Measurements from ENCODE around the gene RALA. TPM values are rescaled to one million over a fixed set of nuclear protein-coding genes. Genes with fewer than 3 reads are reported as not detected.
"Not testable (repeated sequence)": the region's sequence is repeated elsewhere in the genome, so short reads cannot be mapped to it uniquely, and the experiment has no call there.

The RALA gene
- polyA plus RNA-seq, 2 donors: 52.4 to 71.2 TPM

- no peaks in the 10 kb centered on the region for H3K9me3 ChIP-seq (ENCODE audit: control insufficient read depth in 2 of 2, insufficient read depth in 1 of 2, low read depth in 1 of 2, low read length in 1 of 2)
- no peaks in the 10 kb centered on the region for H3K36me3 ChIP-seq (ENCODE audit: control insufficient read depth in 2 of 2, insufficient read depth in 2 of 2, low read length in 1 of 2)
- peaks cover 6 to 8% of the 10 kb centered on the region in 2 donors for H3K4me1 ChIP-seq (ENCODE audit: control insufficient read depth in 2 of 2, insufficient read depth in 2 of 2, low read length in 1 of 2)
- WGBS, 2 donors: 78 to 82% methylated on average over 5 of the region's 5 CpGs
- no peaks in the 10 kb centered on the region for H3K27me3 ChIP-seq (ENCODE audit: control insufficient read depth in 1 of 2, insufficient read depth in 2 of 2, low read length in 2 of 2)
- H3K4me3 ChIP-seq (ENCODE audit: low read depth in 1 of 2, low read length in 2 of 2): no peak overlapping the region
- no peak overlapping the region for H3K27ac ChIP-seq (ENCODE audit: low read depth in 2 of 2, low read length in 1 of 2)
Measured at GRCh38 chr7:39750253-39751077, 127.1 kb downstream of the RALA start.

- H3K27ac ChIP-seq (ENCODE audit: low read depth in 2 of 2, low read length in 1 of 2); H3K36me3 ChIP-seq (ENCODE audit: control insufficient read depth in 2 of 2, insufficient read depth in 2 of 2, low read length in 1 of 2); H3K9me3 ChIP-seq (ENCODE audit: control insufficient read depth in 2 of 2, insufficient read depth in 1 of 2, low read depth in 1 of 2, low read length in 1 of 2); H3K27me3 ChIP-seq (ENCODE audit: control insufficient read depth in 1 of 2, insufficient read depth in 2 of 2, low read length in 2 of 2); H3K4me3 ChIP-seq (ENCODE audit: low read depth in 1 of 2, low read length in 2 of 2); H3K4me1 ChIP-seq (ENCODE audit: control insufficient read depth in 2 of 2, insufficient read depth in 2 of 2, low read length in 1 of 2): not testable (repeated sequence)
- 97% methylated on average over 5 of the region's 5 CpGs for WGBS, 2 donors
Measured at GRCh38 chr7:39753237-39753636, 129.9 kb downstream of the RALA start.

- WGBS, 2 donors: 84 to 88% methylated on average over 25 to 29 of the region's 29 CpGs
Measured at GRCh38 chr7:39753823-39754325, 130.5 kb downstream of the RALA start.

GRCh38 chr7:39754326-39755120, 131.2 kb downstream of the RALA start:
- H3K36me3 ChIP-seq (ENCODE audit: control insufficient read depth in 2 of 2, insufficient read depth in 2 of 2, low read length in 1 of 2): no peaks in the 10 kb centered on the region
- H3K4me1 ChIP-seq (ENCODE audit: control insufficient read depth in 2 of 2, insufficient read depth in 2 of 2, low read length in 1 of 2): peaks cover 8 to 9% of the 10 kb centered on the region in 2 donors
- H3K27me3 ChIP-seq (ENCODE audit: control insufficient read depth in 1 of 2, insufficient read depth in 2 of 2, low read length in 2 of 2): no peaks in the 10 kb centered on the region
- H3K4me3 ChIP-seq (ENCODE audit: low read depth in 1 of 2, low read length in 2 of 2): no peak overlapping the region
- 35 to 52% methylated on average over 17 of the region's 17 CpGs for WGBS, 2 donors
- no peak overlapping the region for H3K27ac ChIP-seq (ENCODE audit: low read depth in 2 of 2, low read length in 1 of 2)
- H3K9me3 ChIP-seq (ENCODE audit: control insufficient read depth in 2 of 2, insufficient read depth in 1 of 2, low read depth in 1 of 2, low read length in 1 of 2): no peaks in the 10 kb centered on the region

More at GRCh38 chr7:39753823-39754325, 130.5 kb downstream of the RALA start:
- no peak overlapping the region for H3K27ac ChIP-seq (ENCODE audit: low read depth in 2 of 2, low read length in 1 of 2)
- peaks cover 8 to 9% of the 10 kb centered on the region in 2 donors for H3K4me1 ChIP-seq (ENCODE audit: control insufficient read depth in 2 of 2, insufficient read depth in 2 of 2, low read length in 1 of 2)
- no peaks in the 10 kb centered on the region for H3K36me3 ChIP-seq (ENCODE audit: control insufficient read depth in 2 of 2, insufficient read depth in 2 of 2, low read length in 1 of 2)
- no peaks in the 10 kb centered on the region for H3K27me3 ChIP-seq (ENCODE audit: control insufficient read depth in 1 of 2, insufficient read depth in 2 of 2, low read length in 2 of 2)
- no peaks in the 10 kb centered on the region for H3K9me3 ChIP-seq (ENCODE audit: control insufficient read depth in 2 of 2, insufficient read depth in 1 of 2, low read depth in 1 of 2, low read length in 1 of 2)
- H3K4me3 ChIP-seq (ENCODE audit: low read depth in 1 of 2, low read length in 2 of 2): no peak overlapping the region

GRCh38 chr7:39757604-39758003, 134.2 kb downstream of the RALA start:
- no peak overlapping the region for H3K4me3 ChIP-seq (ENCODE audit: low read depth in 1 of 2, low read length in 2 of 2)
- H3K27me3 ChIP-seq (ENCODE audit: control insufficient read depth in 1 of 2, insufficient read depth in 2 of 2, low read length in 2 of 2): no peaks in the 10 kb centered on the region
- WGBS, 2 donors: 32 to 62% methylated on average over 4 of the region's 4 CpGs
- peaks cover 11 to 13% of the 10 kb centered on the region in 2 donors for H3K4me1 ChIP-seq (ENCODE audit: control insufficient read depth in 2 of 2, insufficient read depth in 2 of 2, low read length in 1 of 2)
- H3K27ac ChIP-seq (ENCODE audit: low read depth in 2 of 2, low read length in 1 of 2): peak overlapping the region; percentile 20 to 64
- no peaks in the 10 kb centered on the region for H3K9me3 ChIP-seq (ENCODE audit: control insufficient read depth in 2 of 2, insufficient read depth in 1 of 2, low read depth in 1 of 2, low read length in 1 of 2)
- no peaks in the 10 kb centered on the region for H3K36me3 ChIP-seq (ENCODE audit: control insufficient read depth in 2 of 2, insufficient read depth in 2 of 2, low read length in 1 of 2)

Other genes with a start within 250 kb of the RALA start
- 10 to 100 TPM; 20.8 to 30.2 TPM for gene YAE1, start 57.2 kb upstream of the RALA start, polyA plus RNA-seq